Measurements from ENCODE around the gene SH2D7. TPM values are rescaled to one million over a fixed set of nuclear protein-coding genes. Genes with fewer than 3 reads are reported as not detected.

Gene SH2D7
- total RNA-seq, 1 donor from 2014 or later, result not detected

DNA sequence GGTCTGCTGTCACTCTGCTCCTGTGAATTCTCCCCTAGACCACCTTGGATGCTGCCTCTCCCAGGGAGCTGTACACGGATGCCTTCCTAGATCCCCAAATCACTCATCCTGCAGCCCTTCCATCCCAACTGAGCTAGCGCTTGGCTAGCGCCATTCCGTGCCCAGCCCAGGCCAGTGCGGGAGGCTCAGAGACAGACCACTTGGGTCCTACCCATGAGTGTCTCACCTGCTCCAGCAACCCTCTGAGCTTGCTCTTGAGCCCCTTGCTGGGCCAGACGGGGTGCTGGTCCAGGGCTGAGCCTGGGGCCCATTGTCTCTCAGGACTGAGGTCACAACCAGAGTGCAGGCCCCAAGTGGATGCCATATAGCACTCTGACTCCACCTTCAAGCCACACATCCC, 17.7 kb downstream of the SH2D7 start:
- Mint-ChIP-seq H3K27ac (ENCODE audit: unreplicated experiment) (no peak overlapping the region), H3K27me3 (ENCODE audit: low read depth) (no peaks in the 10 kb centered on the region), H3K4me3 (ENCODE audit: unreplicated experiment) (no peak overlapping the region), H3K4me1 (ENCODE audit: low read depth) (no peaks in the 10 kb centered on the region), H3K36me3 (ENCODE audit: low read depth) (no peaks in the 10 kb centered on the region), H3K9me3 (ENCODE audit: low read depth) (no peaks in the 10 kb centered on the region)
- DNase-seq (ENCODE audit: low spot score), result peak; percentile 64
- TF ChIP-seq, protein P1, sequence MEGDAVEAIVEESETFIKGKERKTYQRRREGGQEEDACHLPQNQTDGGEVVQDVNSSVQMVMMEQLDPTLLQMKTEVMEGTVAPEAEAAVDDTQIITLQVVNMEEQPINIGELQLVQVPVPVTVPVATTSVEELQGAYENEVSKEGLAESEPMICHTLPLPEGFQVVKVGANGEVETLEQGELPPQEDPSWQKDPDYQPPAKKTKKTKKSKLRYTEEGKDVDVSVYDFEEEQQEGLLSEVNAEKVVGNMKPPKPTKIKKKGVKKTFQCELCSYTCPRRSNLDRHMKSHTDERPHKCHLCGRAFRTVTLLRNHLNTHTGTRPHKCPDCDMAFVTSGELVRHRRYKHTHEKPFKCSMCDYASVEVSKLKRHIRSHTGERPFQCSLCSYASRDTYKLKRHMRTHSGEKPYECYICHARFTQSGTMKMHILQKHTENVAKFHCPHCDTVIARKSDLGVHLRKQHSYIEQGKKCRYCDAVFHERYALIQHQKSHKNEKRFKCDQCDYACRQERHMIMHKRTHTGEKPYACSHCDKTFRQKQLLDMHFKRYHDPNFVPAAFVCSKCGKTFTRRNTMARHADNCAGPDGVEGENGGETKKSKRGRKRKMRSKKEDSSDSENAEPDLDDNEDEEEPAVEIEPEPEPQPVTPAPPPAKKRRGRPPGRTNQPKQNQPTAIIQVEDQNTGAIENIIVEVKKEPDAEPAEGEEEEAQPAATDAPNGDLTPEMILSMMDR (IDR thresholded peaks at IDR 0.05), result no peak

DNA sequence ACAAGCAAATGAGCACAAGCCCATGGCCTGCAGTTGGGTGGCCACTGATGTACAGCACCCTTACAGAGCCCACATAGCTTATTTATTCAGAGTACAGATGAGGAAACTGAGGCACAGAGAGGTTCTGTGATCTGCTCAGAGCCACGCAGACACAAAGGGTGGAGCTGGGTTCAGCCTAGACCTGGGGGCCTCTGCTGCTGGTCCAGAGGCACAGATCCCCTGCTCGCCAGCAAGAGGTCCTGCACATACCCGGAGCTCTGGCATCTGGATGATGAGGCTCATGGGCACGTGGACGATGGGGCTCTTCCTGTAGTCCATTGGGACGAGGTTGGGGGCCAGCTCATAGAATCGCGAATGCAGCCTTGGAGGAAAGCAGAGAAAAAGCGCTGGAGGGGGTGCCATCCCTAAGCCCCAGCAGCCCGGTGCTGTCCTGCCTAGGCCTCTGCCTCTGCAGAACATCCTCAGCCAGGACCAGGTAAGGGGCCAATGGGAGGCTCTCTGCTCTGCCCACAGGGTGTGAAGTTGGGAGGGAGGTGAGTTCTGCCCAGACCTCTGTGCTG, 18.6 kb downstream of the SH2D7 start:
- Mint-ChIP-seq H3K4me1 (ENCODE audit: low read depth) (no peaks in the 10 kb centered on the region), H3K27ac (ENCODE audit: unreplicated experiment) (no peak overlapping the region), H3K4me3 (ENCODE audit: unreplicated experiment) (no peak overlapping the region), H3K36me3 (ENCODE audit: low read depth) (no peaks in the 10 kb centered on the region), H3K9me3 (ENCODE audit: low read depth) (no peaks in the 10 kb centered on the region), H3K27me3 (ENCODE audit: low read depth) (no peaks in the 10 kb centered on the region)
- TF ChIP-seq, protein P1 (IDR thresholded peaks at IDR 0.05), result no peak
- DNase-seq (ENCODE audit: low spot score), result peak; percentile 59

DNA sequence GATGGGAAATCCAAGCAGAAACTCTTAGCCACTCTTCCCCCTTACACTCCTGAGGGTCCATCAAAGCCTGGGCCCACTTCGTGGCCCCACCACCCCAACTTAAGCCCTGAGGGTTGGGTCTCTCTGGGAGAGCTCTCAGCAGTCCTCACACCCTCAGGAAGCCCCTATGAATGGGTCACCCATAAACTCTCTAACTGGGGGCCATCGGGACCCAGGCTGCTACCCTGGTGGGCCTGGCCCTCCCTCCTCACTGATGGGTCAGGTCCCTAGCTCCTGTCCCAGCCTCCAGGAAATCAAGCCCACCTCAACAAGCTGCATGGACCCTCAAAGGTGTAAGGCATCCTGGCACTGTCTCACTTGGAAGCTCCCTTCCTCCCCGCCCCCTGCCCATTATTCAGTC, 19.4 kb downstream of the SH2D7 start:
- Mint-ChIP-seq H3K9me3 (ENCODE audit: low read depth) (no peaks in the 10 kb centered on the region), H3K36me3 (ENCODE audit: low read depth) (no peaks in the 10 kb centered on the region), H3K27ac (ENCODE audit: unreplicated experiment) (no peak overlapping the region), H3K4me1 (ENCODE audit: low read depth) (no peaks in the 10 kb centered on the region), H3K27me3 (ENCODE audit: low read depth) (no peaks in the 10 kb centered on the region), H3K4me3 (ENCODE audit: unreplicated experiment) (no peak overlapping the region)
- TF ChIP-seq, protein P1 (IDR thresholded peaks at IDR 0.05), result no peak
- peak; percentile 61 for DNase-seq (ENCODE audit: low spot score)

DNA sequence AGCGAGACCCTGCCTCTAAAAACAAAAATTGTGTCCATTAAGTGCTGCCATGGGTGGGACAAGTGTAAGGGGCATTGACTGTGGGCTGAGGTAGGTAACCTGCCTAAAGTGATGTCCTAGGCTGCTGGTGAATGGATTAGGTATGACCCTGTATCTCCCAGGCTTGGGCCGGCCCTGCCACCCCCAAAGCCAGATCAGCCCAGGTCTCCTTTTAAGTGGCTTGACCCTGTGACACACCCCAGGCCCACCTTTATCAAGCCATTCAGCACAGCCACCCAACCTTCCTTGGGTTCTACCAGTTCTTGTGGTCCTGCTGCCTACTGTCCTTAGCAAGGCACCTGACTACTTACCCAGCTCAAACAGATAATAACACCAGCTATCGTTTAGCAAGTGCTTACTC, 20.2 kb downstream of the SH2D7 start:
- H3K27ac Mint-ChIP-seq (ENCODE audit: unreplicated experiment), result no peak overlapping the region

DNA sequence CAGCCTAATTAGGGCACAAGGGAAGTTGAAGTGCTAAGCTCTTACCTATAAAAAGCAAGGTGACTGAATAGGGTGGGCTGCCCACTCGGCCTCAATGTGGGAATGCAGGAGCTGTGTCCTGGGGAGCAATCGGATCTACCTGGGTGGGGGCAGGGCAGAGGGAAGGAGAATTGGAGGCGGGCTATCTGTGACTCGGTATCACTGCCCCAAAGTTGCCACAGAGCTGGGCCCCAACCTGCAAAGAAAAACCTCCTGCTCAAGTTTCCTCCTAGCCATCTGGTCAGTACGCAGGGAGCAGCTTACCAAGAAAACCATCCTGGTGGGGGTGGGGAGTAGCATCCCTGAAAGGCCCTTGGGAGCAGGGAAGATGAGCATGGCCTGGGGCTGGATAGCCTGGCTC, 28.2 kb downstream of the SH2D7 start:
- H3K4me1 Mint-ChIP-seq (ENCODE audit: low read depth), result no peaks in the 10 kb centered on the region
- H3K4me3 Mint-ChIP-seq (ENCODE audit: unreplicated experiment), result no peak overlapping the region
- no peak for DNase-seq (ENCODE audit: low spot score)
- TF ChIP-seq, protein P1 (IDR thresholded peaks at IDR 0.05), result no peak
- no peaks in the 10 kb centered on the region for H3K9me3 Mint-ChIP-seq (ENCODE audit: low read depth)
- H3K36me3 Mint-ChIP-seq (ENCODE audit: low read depth), result no peaks in the 10 kb centered on the region
- no peak overlapping the region for H3K27ac Mint-ChIP-seq (ENCODE audit: unreplicated experiment)
- H3K27me3 Mint-ChIP-seq (ENCODE audit: low read depth), result no peaks in the 10 kb centered on the region

More for the DNA sequence above, 20.2 kb downstream of the SH2D7 start:
- Mint-ChIP-seq H3K4me1 (ENCODE audit: low read depth) (no peaks in the 10 kb centered on the region), H3K4me3 (ENCODE audit: unreplicated experiment) (no peak overlapping the region), H3K27me3 (ENCODE audit: low read depth) (no peaks in the 10 kb centered on the region), H3K36me3 (ENCODE audit: low read depth) (no peaks in the 10 kb centered on the region), H3K9me3 (ENCODE audit: low read depth) (no peaks in the 10 kb centered on the region)
- peak; percentile 58 for DNase-seq (ENCODE audit: low spot score)
- TF ChIP-seq, protein P1 (IDR thresholded peaks at IDR 0.05), result no peak
